ENCODE measurements around the gene RIIAD1. TPM values are rescaled to one million over a fixed set of nuclear protein-coding genes. Genes with fewer than 3 reads are reported as not detected.
"Not testable (repeated sequence)": the region's sequence is repeated elsewhere in the genome, so short reads cannot be mapped to it uniquely, and the experiment has no call there.

RIIAD1 gene
- total RNA-seq, 1 donor from 2014 or later: not detected

DNA sequence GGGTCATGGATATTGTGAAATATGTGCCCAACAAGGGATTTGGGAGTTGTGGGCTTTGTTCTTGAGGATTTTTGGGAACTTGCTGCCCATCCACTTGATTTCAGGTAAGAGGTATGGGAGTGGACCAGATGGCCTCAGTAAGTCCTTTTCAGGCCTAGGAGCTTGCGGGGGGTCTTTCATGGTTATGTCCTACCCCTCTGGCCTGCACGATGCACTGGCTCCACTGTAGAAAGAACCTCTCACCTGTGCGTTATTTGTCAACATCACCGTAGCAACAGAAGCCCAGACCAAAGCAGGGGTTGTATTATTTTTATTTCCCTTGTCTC lies 8.6 kb downstream of the RIIAD1 start:
- Histone ChIP-seq H3K36me3 (ENCODE audit: control insufficient read depth, insufficient read depth, low read length) (no peaks in the 10 kb centered on the region), H3K4me3 (ENCODE audit: low read depth, low read length) (no peak overlapping the region), H3K27me3 (ENCODE audit: control insufficient read depth, insufficient read depth, low read length) (peaks cover 1% of the 10 kb centered on the region)
- FAIRE-seq (no peak), DNase-seq (ENCODE audit: low read depth) (no peak)
- no peak for TF ChIP-seq CTCF (IDR thresholded peaks at IDR 0.05; ENCODE audit: insufficient read depth, low read length, severe bottlenecking)

GRCh38 chr1:151733126-151733525 lies 11.8 kb downstream of the RIIAD1 start:
- DNase-seq (ENCODE audit: low read depth) (no peak), FAIRE-seq (no peak)
- TF ChIP-seq CTCF (IDR thresholded peaks at IDR 0.05; ENCODE audit: insufficient read depth, low read length, severe bottlenecking): no peak
- no peaks in the 10 kb centered on the region for H3K36me3 ChIP-seq (ENCODE audit: control insufficient read depth, insufficient read depth, low read length)
- H3K27me3 ChIP-seq (ENCODE audit: control insufficient read depth, insufficient read depth, low read length): peaks cover 1% of the 10 kb centered on the region
- no peak overlapping the region for H3K4me3 ChIP-seq (ENCODE audit: low read depth, low read length)

- not testable (repeated sequence) for FAIRE-seq; H3K36me3 ChIP-seq (ENCODE audit: control insufficient read depth, insufficient read depth, low read length); H3K27me3 ChIP-seq (ENCODE audit: control insufficient read depth, insufficient read depth, low read length); DNase-seq (ENCODE audit: low read depth); H3K4me3 ChIP-seq (ENCODE audit: low read depth, low read length)
These were observed 12.7 kb downstream of the RIIAD1 start for GRCh38 chr1:151733995-151734394.

- TF ChIP-seq CTCF (IDR thresholded peaks at IDR 0.05; ENCODE audit: insufficient read depth, low read length, severe bottlenecking): no peak
- Histone ChIP-seq H3K36me3 (ENCODE audit: control insufficient read depth, insufficient read depth, low read length) (no peaks in the 10 kb centered on the region), H3K4me3 (ENCODE audit: low read depth, low read length) (no peak overlapping the region), H3K27me3 (ENCODE audit: control insufficient read depth, insufficient read depth, low read length) (peaks cover 2% of the 10 kb centered on the region)
- DNase-seq (ENCODE audit: low read depth) (no peak), FAIRE-seq (no peak)
These were observed 15.7 kb downstream of the RIIAD1 start for GRCh38 chr1:151737026-151737425.

DNA sequence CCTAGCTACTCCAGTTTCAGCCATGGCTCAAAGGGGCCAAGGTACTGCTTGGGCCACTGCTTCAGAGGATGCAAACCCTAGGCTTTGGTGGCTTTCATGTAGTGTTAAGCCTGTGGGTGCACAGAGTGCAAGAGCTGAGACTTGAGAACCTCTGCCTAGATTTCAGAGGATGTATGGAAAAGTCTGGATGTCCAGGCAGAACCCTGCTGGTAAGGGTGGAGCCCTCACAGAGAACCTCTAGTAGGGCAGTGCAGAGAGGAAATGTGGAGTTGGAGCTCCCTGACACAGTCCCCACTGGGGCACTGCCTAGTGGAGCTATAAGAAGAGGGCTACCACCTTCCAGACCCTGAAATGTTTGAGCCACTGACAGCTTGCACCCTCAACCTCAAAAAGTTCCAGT lies 16.2 kb downstream of the RIIAD1 start:
- no peak for TF ChIP-seq CTCF (IDR thresholded peaks at IDR 0.05; ENCODE audit: insufficient read depth, low read length, severe bottlenecking)
- FAIRE-seq: no peak
- Histone ChIP-seq H3K36me3 (ENCODE audit: control insufficient read depth, insufficient read depth, low read length) (no peaks in the 10 kb centered on the region), H3K27me3 (ENCODE audit: control insufficient read depth, insufficient read depth, low read length) (peaks cover 2% of the 10 kb centered on the region), H3K4me3 (ENCODE audit: low read depth, low read length) (no peak overlapping the region)
- no peak for DNase-seq (ENCODE audit: low read depth)

DNA sequence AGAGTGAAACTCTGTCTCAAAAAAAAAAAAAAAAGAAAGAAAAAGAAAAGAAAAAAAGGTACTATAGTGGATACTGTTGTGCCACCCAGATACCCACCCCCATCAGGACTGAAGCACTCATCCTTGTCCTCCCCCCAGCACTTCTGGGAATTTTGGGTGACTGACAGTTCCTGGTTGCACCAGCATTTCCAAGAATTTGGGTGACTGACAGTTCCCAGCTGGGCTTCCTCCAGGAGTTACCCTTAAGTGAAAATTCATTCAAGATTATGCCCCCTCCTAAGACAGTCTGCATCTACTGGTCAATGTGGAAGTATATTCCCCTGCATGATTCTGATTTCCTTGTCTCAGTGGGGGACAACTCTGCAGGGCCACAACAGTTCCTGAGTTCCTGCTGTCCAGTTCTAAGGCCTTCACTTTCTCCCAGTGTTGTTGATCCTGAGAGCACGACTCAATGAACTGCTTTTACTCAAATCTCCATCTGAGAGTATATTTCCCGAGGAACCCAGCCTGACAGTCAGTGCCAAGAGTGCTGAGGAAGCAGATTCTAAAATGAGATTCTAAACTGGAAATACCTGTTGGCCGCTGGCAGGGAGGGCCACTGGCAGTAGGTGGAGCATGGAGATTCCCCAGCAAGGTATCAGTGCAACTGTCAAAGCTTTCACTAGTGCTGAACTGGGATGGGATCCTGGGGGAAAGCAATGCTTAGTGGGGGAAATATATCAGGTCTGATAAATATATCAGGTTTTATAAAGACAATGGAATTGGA lies 18.5 kb downstream of the RIIAD1 start:
- H3K27me3 ChIP-seq (ENCODE audit: control insufficient read depth, insufficient read depth, low read length): peaks cover 2% of the 10 kb centered on the region
- H3K36me3 ChIP-seq (ENCODE audit: control insufficient read depth, insufficient read depth, low read length): no peaks in the 10 kb centered on the region
- peak; percentile 71 for DNase-seq (ENCODE audit: low read depth)
- FAIRE-seq: no peak
- H3K4me3 ChIP-seq (ENCODE audit: low read depth, low read length): no peak overlapping the region
- TF ChIP-seq CTCF (IDR thresholded peaks at IDR 0.05; ENCODE audit: insufficient read depth, low read length, severe bottlenecking): peak; percentile 28

Measured in bronchial epithelial cell (primary cell).